ENCODE results near the gene TBX4.

The TBX4 gene

DNA sequence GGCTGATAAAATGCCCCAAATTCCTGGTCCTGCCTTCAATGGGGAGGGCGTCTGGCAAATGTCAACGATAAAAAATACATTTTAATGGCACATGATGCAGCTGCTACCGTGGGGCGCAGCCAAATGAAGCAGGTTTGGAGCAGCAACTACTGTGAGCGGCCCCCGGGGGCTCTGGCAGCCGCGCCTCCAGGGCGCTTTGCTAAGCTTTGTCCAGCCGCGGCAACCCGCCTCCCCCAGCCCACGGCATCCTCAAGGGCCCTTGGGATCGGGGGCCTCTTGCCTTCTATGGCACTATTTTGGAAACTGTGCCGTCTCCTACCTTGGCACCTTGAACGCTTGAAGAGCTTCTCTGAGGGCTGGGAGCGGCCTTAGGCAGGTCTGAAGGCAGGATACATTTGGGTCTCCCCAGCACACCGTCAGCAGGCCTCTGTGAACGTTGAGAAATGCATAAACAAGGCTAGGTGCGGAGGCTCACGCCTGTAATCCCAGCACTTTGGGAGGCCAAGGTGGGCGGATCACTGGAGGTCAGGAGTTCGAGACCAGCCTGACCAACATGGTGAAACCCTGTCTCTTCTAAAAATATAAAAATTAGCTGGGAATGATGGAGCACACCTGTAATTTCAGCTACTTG, 25.1 kb downstream of the TBX4 start:
- intact Hi-C loops (cut with DNase I) = no loop called here
- no peak for DNase-seq

DNA sequence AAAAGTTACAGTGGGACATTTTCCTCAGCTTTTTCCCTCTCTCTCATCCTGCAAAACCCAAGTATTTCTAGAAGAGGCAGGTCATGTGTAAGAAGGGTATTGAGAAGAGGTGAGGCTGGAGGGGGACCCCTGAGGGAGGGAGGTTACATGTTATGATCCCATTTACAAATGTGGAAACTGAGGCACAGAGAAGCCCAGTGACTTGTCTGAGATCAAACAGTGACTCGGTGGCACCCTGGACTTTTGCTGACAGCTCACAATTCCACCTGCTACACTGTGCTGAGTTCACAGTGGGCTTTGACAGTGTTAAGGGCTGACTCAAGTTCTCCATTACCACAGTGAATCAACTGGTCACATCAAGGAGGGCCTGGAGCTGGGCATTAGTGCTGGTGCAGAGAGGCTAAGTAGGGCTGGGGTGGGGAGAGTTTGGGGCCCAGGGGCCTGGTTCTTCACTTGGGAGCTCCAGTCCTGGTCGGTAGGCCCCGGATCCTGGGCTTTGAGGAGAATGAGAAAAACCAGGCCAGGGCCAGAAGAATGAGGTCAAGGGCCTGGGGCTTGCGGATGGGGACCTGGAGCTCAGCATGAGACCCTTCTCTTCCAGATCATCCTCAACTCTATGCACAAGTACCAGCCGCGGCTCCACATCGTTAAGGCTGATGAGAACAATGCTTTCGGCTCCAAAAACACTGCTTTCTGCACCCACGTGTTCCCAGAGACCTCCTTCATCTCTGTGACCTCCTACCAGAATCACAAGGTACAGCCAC, 26.0 kb downstream of the TBX4 start:
- DNase-seq = no peak
- intact Hi-C loops (cut with DNase I) = no loop called here

DNA sequence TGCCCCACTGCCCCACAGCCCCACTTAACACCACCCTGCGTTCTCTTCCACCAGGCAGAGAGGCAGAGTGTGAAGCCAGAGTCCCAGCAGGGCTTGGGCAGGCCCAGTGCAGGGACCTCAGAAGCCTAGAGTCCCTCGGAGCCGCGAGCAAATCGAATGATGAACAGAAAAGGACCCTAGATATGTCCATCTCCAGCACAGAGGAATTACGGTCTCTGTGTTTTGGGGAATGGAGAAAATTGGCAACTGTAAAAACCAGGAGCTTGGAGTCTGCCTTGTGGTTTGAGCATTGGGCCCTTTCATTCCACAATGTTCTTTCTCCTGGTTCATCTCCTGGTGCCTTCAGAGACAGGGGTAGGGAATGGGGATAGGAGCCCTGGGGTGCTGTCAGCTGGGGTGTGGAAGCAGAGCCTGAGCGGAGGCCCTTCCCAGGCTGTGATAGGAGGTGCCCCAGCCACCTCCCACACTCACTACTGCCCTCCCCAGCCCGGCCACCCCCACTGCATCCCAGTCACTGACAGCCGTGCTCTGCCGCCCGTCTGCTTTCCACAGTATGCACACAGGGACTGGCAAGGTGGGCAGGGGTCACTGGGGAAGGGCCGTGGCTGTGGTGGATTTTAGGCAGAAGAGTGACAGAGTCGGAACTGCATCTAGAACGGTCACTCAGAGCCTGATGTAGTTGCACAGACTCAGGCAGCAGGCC, 26.7 kb downstream of the TBX4 start:
- no peak for DNase-seq
- intact Hi-C loops (cut with DNase I) = no loop called here

GRCh38 chr17:61479493-61480413, 27.5 kb downstream of the TBX4 start:
- no peak for DNase-seq
- intact Hi-C loops (cut with DNase I) = no loop called here

GRCh38 chr17:61480414-61480807, 28.2 kb downstream of the TBX4 start:
- DNase-seq = no peak
- intact Hi-C loops (cut with DNase I) = no loop called here

GRCh38 chr17:61481421-61481820, 29.2 kb downstream of the TBX4 start:
- intact Hi-C loops (cut with DNase I) = no loop called here

GRCh38 chr17:61482467-61482866, 30.2 kb downstream of the TBX4 start:
- intact Hi-C loops (cut with DNase I) = no loop called here
- peak in 1 of 10 donors; percentile 66 for DNase-seq

More at GRCh38 chr17:61481421-61481820, 29.2 kb downstream of the TBX4 start:
- no peak for DNase-seq

DNA sequence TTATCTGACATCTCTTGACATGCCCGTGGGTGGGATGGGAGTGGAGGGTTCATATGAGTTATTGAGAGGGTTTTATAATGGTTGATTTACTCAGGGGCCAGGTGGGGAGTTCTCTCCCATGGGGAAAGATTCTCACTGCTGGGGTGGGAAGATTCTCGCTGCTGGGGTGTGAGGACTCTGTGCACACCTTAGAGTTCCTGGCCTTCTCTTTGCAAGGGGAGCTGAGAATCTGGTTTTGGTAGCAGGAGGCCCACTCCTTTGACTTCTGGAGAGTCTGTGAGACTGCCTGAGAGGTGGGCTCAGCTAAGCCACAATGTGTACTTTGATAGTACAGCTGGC, 31.5 kb downstream of the TBX4 start:
- intact Hi-C loops (cut with DNase I) = no loop called here
- DNase-seq = no peak

GRCh38 chr17:61484174-61484573, 32.0 kb downstream of the TBX4 start:
- intact Hi-C loops (cut with DNase I) = no loop called here
- DNase-seq = no peak

- DNase-seq = peak in 1 of 10 donors; percentile 72
- intact Hi-C loops (cut with DNase I) = no loop called here
These were observed 33.0 kb downstream of the TBX4 start for GRCh38 chr17:61485067-61485775.

GRCh38 chr17:61486135-61487120, 34.2 kb downstream of the TBX4 start:
- intact Hi-C loops (cut with DNase I) = no loop called here
- DNase-seq = peak in 2 of 10 donors; percentile 54

- intact Hi-C loops (cut with DNase I) = no loop called here
- DNase-seq = peak in 1 of 10 donors; percentile 55
These were observed 35.2 kb downstream of the TBX4 start for GRCh38 chr17:61487161-61487988.

DNA sequence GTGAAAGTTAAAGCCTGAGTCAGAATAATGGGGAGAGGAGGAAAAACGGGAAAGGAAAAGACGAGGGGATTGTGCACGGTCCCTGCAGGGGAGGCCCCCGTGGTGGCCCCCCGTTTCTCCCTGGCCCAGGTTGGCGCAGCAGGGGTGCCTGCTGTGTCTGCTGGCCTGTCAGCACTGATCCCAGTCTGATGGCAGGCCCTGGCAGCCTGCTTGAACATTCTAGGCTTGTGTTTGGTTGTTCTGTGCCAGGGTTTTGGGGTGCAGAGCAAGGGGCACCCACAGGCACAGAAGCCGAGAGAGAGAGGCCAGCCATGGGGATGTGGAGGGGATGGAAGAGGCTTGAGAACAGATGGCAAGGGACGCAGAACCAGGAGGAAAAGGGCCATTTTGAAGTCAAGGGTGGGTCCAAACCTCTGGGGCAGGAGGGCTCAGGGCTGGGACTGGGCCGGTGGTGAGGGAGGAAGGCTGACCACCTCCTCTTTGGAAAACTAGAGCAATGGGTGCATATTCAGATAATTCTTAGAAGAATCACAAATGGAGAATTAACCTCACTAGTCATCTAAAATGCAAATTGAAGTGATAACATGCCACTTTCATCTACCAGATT, 35.9 kb downstream of the TBX4 start:
- DNase-seq = peak in 2 of 10 donors; percentile 30 to 43
- intact Hi-C loops (cut with DNase I) = no loop called here

DNA sequence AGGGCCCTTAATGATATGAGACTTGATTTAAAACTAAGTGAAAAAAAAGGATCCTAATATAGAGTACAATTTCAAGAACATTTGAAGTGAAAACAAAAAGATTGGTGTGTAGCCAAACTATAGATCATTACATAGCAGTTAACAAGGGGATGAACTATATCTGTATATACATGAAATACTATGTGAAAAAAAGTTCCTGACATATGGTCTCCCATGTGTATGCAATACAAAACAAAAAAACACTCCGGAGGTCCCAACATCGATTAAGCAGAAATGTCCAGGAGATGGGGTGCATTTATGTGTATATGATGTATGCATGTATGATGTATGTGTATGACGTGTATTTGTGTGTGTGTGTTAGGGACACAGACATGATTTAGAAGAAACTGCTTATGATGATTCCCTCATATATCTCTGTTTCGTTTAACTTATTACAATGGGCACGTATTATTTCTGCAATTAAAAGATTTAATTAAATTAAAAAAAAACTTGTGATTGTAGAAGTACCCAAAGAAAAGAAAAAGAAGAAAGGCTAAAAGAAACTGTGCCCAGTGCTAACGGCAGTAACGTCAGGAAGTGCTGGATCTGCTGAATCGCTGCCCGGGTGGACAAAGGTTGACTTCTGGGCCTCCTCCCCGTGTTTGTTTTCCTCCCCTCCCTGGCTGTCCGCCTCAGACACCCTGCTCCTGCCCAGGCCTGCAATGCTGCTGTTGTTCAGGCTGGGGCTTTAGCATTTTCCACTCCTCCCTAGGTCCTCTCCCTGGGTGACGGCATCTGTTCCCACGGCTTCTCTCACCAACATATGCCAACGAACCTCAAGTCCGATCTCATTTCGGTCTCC, 36.9 kb downstream of the TBX4 start:
- intact Hi-C loops (cut with DNase I) = no loop called here
- DNase-seq = no peak

- DNase-seq = no peak
- intact Hi-C loops (cut with DNase I) = no loop called here
These were observed 37.7 kb downstream of the TBX4 start for GRCh38 chr17:61489719-61490490.

DNA sequence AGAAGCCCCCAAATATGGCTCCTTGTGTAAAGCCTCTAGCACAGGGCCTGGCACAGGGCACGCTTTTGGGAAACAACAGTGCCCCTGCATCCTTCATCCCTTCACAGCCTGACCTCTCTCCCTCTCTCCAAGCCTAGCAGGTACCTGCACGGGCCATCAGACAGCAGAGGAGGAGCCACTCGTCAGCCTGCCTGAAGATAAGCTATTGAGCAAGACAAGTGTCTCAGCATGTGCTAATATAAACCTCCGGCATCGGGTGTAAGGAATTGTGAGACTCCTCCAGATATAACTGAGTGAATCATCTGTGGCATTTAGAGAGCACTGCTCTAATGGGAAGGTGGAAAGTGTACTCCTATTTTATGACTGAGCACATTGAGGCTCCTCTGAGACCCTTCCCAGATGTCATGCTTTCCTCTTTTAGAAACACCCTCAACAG, 38.3 kb downstream of the TBX4 start:
- intact Hi-C loops (cut with DNase I) = no loop called here
- no peak for DNase-seq

All from posterior cingulate gyrus (tissue), 11 donors.